GM19324 (cell line): ENCODE measurements around the gene RNU2-63P.
"Not testable (repeated sequence)": the region's sequence is repeated elsewhere in the genome, so short reads cannot be mapped to it uniquely, and the experiment has no call there.

Experiments
- ATAC-seq: cut with Tn5 transposase; IDR thresholded peaks from one replicate; pipeline ENCODE4 v1.9.1; 2021; ENCODE audit warnings: mild to moderate bottlenecking, moderate library complexity; ENCODE audit not compliant: unreplicated experiment, low FRiP score

RNU2-63P gene

DNA sequence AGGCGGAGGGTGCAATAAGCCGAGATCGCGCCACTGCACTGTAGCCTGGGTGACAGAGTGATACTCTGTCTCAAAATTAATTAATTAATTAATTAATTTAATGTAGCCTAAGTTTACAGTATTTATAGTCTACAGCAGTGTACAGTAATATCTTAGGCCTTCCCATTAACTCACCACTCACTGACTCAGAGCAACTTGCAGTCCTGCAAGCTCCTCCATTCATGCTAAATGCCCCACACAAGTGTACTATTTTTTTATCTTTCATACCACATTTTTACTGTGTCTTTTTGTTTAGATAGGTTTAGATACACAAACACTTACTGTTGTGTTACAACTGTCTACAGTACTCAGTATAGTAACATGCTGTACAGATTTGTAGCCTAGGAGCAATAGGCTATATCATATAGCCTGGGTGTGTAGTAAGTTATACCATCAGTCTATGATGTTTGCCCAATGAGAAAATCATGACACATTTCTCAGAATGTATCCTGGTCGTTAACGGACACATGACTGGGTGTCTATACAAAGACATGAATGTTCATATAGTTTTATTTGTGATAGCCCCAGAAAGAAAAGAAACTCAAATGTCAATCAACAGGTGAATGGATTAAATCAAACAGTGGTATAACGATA is 15.8 kb upstream of the RNU2-63P start:
- ATAC-seq, result no peak

DNA sequence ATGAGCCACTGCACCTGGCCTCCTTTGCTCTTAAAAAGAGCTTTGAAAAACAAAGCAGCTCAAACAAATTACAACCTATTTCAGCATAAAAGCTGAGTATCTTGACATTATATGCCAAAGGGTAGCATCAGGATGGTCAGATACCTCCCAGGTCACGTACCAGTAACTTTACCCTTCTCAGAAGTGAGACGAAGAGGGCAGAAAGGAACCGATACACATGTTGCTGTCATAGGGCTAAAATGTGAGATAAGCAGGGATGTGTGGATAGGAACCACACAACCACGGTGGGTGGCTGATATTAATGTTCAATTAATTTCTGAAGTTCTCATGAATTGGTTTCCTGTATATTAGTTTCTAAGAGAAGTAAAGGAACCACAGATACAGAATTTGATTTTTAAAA is 12.6 kb upstream of the RNU2-63P start:
- no peak for ATAC-seq

DNA sequence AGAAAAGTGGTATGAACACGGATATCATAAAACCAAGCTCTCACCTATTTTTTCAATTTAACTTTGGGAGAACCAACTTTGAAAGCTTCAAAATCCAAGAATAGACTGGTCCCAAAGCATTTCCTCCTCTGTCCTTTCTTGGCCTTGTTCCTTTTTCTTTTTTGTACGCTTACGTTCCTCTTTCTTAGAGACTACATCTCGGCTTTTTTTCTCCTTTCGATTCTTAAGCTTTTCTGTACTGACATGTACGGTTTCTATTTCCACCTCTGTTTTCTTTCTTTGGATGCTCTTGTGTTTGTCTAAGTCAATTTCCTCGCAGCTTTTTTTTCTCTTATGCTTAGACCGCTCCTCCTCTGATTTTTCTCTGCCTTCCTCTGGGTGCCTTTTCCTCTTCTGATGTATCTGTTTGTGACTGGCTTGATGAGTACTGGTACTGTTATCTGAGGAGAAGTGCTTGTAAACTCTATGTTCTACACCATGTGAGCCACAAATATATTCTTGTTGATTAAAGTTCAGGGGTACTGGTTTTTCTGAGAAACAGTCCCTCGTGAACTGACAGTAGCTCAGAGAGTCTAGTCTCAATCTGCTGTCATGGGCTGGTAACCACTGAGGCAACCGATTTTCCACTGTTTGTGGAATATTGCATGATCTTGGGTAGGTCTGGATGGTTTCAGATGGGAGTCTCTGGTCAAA is 11.5 kb upstream of the RNU2-63P start:
- ATAC-seq, result no peak

DNA sequence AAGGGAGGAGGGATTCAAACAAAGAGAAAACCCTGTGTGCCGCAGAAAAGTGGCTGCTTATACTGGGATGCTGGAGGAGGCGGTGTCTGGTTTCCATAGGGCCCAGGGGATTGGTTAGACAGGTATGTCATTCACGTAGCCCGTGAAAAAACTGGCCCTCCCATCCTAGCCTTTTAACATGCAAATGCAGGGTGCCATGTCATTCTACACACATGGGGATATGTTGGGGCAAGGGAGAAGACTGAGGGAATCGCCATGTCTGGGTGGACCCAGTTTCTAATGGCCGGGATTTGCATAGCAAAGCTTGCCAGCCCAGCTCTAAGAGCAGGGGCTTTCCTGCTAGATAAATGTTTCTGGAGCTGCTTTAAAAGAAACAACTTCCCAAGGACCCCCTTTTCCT is 8.2 kb upstream of the RNU2-63P start:
- ATAC-seq, result no peak

DNA sequence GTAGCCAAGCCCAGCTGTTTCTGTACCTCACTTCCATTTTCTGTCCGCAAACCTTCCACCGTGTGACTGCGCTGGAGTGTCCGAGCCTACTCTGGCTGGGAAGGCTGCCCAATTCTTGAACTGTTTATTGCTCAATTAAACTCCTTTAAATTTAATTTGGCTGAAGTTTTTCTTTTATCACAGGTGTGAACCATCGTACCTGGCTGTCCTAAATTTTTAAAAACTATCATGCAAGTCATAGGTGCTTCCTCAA is 6.2 kb upstream of the RNU2-63P start:
- ATAC-seq, result no peak

DNA sequence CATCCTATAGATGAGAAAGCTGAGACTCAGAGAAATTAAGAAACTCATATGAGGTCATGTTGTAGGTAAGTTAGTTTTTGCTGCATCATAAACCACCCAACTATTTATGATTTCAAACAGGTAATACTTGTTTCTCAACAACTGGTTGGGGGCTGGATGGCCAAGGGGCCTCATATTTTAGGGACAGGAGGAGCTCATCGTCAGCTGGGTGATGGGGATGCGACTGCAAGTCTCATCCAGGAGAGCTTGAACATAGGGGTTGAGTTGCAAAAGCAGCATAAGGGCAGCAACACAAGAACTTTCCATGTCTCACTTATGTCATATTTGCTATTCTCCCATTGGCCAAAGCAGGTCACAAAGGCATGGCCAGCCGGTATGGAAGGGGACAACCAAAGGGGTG is 3.6 kb upstream of the RNU2-63P start:
- ATAC-seq, result no peak

DNA sequence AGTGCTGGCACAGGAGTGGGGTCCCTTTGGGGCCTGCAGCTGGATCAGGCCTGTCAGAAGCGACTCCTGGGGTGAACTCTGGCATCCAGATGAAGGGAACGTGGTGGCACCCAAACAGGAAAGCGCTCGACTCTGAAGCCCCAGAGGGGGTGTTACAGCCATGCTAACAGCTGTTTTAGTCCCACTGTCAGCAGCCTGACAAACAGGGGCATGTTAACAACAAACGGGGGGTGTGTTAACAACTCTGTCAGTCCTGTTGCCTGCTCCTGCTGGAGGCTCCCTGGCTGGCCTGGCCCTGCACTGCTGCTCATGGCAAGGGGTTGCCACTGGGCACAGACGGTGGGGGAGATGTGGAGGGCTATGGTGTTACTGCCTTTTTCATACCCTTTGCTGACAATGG is 2.6 kb upstream of the RNU2-63P start:
- no peak for ATAC-seq

DNA sequence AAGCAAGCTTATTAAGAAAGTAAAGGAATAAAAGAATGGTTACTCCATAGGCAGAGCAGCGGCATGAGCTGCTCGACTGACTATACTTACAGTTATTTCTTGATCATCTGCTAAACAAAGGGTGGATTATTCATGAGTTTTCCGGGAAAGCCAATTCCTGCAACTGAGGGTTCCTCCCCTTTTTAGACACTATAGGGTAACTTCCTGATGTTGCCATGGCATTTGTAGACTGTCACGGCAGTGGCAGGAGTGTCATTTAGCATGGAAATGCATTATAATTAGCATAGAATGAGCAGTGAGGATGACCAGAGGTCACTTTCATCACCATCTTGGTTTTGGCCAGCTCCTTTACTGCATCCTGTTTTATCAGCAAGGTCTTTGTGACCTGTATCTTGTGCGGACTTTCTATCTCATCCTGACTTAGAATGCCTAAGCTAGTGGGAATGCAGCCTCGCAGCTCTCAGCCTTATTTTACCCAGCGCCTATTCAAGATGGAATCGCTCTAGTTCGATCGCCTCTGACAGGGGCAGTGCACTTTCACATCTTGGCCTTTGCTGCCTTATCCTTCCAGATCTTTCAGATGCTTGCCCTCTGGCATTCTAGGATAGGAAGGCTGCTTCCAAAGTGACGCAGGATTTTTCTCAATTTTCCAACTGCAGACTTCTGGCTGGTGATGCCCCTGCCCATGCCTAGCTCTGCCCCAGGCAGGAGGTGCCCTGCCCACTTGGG is 1.9 kb upstream of the RNU2-63P start:
- ATAC-seq, result not testable (repeated sequence)

DNA sequence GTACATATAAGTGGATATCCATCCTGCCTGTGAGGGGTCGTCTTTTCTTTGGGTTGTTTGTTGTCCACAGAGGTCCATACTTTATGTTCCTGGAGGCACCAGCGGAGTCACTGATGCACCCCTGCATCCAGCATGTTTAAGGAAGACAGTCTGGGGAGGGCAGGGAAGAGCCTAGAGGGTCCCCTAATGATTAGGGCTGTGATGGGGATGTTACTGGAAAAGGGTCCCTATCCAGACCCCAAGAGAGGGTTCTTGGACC is 1.4 kb upstream of the RNU2-63P start:
- not testable (repeated sequence) for ATAC-seq

DNA sequence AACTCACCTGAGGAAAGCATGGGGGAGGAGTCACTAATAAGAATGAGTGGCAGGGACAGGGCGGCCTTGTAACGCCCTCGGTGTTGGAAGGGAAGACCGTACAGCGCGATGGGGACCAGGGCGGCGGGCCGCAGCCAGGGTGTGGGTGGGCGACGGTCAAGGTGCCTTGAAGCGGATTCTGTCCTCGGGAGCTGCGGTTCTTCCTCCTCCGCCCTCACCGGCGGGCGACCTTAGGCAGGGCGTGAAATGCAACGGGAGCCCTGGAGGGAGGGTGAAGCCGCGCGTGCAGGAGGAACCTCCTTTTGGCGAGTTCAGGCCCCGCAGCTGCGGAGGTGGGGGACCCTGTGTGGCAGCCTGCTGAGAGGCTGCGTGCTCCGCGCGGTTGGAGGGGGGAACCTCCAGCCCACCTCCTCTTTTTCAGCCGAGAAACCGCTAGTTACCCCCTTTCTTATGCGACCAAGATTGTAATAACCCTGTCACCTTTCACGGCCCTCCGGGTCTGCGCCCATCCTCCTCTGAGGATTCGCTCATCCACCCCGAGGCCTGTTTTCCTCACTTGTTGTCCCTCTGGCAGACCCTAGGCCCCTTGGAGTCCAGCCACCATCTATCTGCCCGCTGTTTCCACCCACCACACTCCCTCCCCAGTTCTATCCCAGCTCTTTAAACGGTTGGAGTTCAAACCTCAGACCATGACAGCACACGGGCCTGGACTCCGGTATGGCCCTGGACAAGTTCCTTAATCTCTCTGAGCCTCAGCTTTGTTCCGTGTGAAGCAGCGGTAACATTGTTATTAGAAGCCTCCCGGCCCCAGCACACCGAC is 823 bp upstream of the RNU2-63P start:
- peak; percentile 62 for ATAC-seq

DNA sequence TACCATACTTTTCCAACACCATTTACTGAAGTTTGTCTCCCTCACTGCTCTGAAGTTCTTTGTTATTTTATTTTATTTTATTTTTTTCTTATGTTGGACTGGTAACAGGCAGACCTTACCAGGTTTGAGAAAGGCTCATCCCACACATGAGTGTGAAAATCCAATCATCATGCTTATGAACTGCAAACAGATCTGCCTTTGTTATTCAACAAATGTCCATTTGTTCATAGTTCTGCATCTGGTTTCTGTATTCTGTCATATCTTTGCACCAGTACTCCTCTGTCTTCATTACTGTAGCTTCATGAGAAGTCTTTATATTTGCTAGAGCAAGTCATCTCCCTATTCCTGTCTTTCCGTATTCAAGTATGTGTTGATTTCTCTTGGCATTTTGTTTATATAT is 5.3 kb downstream of the RNU2-63P start:
- ATAC-seq, result no peak

DNA sequence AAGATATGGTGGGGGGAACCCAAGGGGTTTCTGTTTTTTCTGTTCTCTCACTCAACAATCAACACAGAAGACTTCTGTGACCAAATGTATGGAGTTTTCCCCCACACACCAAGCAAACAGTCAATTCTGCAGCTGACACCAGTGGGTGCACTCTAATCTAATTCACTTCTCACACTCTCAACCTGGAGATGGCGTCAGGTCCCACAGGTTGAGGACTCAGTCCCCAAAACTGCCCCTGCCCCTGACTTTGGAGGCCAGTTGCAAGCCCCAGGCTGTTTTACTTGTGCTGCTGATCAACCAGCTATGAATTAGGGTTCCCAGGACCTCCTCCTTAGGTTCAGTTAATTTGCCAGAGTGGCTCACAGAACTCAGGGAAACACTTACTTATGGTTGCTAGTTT is 6.2 kb downstream of the RNU2-63P start:
- ATAC-seq, result no peak

DNA sequence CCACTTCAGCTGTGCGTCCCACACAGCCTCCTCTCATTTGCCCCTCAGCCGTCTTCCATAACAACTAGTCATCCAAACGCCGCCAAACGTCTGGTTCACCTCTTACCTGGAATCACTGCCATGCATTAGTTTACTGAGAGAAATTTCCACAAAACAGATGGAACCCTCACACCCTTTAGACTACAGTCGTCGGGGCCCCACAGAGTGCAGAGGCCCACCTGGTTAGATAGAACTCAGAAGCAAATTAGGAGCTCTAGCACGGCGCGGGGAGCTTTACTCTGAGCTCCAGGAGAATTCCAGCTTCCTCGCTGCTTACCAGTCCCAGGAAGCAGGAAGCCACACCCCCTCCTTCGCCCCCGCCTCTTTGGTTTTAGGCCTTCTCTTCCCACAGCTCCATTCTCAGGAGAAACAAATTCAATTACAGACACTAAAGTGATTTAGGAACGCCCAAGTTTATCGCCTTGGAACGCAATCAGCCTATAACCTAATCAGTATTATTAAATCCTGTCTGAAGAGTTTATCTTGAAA is 9.4 kb downstream of the RNU2-63P start:
- ATAC-seq, result no peak

DNA sequence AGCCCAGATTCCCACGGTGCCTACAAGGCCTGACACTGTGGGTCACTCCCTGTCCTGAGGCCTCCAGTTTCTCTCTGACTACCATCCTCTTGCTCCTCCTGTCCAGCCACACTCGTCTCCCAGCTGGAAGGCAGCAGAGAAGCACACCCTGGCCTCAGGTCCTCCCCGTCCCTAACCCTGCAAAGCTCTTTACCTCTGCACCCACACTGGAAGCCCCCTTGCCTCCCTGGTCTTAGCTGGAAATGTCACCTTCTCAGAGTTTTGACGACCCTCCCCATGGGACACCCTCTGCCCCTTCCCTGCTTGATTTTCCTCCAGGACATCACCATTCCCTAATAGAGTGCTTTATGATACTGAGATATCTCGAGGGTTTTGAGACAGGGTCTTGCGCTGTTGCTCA is 10.6 kb downstream of the RNU2-63P start:
- no peak for ATAC-seq

DNA sequence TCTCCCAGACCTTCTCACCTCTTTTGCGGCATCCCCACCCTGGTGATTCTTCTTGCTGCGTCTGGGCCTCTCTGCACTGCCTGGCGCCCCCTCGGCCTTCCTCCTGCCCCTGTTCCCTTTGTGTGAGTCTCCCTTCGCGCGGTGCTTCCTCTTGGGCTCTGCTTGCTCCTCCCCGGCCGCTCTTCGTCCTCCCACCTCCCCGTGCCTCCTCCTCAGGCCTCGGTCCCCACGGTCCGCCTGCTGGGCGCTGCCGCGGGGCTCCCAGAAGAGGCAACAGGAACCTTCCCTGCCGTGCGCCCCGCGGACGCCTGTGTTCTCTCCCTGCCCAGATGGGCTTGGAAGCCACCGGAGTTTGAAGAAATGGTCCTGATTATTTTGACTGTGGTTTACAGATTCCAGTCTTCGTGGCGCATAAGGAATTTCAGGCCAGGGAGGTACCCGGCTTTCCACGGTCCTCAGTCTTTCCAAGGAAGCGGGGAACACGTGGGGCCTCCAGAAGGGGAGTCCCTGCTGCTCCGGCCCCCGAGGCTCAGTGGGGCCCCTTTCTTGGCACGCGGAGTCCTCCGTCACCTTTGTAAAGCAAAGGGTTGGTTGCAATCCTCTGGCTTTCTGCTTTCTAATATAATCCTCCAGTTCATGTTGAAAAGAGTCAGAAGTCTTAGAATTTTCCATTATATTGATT is 13.1 kb downstream of the RNU2-63P start:
- no peak for ATAC-seq

DNA sequence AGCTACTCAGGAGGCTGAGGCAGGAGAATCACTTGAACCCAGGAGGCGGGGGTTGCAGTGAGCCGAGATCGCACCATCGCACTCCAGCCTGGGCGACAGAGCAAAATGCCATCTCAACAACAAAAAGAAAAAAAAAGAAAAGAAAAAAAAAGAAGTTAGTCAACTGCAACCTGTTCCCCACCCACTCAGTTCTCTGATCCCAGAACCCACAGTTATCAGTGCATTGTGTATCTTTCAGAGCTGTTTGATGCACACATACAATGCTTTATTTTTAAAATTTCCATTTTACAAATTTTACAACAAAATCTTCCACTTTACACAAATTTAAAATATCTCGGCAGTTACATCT is 14.0 kb downstream of the RNU2-63P start:
- ATAC-seq, result no peak

DNA sequence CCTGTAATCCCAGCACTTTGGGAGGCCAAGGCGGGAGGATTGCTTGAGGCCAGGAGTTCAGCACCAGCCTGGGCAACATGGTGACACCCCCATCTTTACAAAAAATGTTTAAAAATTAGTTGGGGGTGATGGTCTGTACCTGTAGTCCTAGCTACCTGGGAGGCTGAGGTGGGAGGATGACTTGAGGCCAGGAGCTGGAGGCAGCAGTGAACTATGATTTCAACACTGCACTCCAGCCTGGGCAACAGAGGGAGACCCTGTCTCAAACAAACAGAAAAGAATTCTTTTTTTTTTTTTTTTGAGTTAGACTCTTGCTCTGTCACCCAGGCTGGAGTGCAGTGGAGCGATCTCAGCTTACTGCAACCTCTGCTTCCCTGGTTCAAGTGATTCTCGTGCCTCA is 15.9 kb downstream of the RNU2-63P start:
- not testable (repeated sequence) for ATAC-seq

DNA sequence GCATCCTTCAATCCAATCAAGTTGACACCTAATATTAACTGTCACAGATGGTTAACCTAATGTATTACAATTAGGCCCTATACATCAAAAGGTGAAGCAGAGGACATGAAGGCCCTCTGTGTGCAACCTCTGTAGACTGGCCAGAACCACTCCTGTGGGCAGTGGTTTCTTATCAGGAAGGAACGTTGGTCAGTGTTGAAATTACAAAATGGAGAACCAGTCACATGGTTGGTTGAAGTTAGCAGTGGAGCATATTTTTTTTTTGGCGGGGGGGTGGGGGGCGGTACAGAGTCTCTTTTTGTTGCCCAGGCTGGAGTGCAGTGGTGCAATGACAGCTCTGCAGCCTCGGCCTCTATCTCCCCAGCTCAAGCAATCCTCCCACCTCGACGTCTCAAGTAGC is 19.8 kb downstream of the RNU2-63P start:
- ATAC-seq, result no peak

DNA sequence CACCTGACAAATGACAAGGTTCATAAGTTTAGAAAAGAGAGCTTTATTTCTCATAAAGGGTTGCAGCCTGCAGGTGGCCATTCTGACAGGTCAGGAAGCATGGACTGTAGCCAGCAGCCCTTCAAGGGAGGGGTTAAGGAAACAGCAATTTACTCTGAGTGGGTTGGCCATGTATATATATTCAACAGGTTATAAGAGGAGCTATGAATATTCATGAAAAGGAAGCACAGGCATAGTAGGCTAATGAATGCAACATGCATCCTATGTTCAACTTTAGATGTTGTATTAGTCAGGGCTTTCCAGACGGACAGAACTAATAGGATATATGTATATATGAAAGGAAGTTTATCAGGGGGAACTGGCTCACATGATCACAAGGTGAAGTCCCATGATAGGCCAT is 20.6 kb downstream of the RNU2-63P start:
- no peak for ATAC-seq

DNA sequence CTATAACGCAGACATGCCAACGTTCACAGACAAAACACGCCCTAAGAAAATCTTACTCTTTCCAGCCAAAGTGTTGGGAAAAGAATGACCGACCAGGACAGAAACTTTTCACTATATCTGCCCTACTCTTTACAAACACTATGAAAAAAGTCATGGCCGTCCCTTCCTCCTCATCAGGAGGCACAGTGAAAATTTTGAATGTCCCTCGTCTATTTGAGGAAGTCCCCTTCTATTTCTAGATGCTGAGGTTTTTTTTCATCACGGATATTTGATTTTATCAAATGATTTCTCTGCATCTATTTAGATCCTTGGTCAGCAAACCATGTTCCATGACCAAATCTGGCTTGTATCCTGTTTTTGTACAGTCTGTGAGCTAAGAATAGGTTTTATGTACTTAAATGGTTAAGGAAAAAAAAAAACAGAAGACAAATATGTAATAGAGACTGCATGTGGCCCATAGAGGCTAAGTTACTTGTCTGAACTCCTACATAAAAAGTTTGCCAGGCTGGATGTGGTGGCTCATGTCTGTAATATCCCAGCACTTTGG is 22.0 kb downstream of the RNU2-63P start:
- not testable (repeated sequence) for ATAC-seq

DNA sequence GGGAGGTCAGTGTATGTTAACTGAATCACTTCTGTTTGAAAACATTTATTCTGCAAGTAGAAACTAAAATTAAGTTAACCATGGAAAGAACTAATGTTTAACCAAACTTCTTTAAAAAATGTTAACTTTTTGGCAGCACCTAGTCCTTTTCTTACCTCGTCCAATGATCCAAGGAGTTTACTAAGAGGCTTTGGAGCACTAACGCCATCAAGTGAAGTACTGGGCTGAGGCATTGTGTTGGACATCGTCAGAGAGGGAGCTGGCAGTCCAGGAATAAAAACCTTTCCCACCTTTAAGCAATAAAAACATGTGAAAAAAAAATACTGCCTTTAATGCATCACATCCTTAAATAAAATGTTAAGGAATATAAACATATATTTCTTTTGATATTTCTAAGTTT is 23.8 kb downstream of the RNU2-63P start:
- ATAC-seq, result not testable (repeated sequence)
